LoVo (cell line): ENCODE results near the gene CHST13.
A peak's percentile ranks its signal among the peaks of the same experiment; 100 is the strongest.

Experiments used
- DNase-seq: peaks from one replicate; pipeline ENCODE4 v3.0.0-alpha.2; 2016; ENCODE audit warnings: low spot score

The CHST13 gene

DNA sequence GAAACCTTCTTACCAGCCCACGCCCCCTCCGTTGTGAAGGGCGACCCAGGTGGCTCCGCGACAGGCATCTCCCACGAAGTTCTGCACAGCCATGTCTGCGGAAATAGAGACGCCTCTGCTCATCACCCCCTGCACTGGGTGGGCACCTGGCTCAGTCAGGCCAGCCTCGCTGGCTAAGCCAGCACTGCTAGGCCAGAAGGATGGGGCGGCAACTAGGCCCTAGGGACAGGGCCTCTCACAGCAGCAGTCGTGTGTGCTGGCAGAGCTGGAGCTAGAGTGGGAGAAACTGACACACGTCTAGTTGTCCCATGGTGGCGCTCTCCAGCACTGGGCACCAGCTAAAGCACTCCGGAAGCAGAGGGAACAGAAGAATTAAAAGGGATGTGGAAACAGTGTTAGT lies 35.8 kb upstream of the CHST13 start:
- DNase-seq = no peak

- DNase-seq = no peak
These were observed 34.9 kb upstream of the CHST13 start for GRCh38 chr3:126488886-126489569.

DNA sequence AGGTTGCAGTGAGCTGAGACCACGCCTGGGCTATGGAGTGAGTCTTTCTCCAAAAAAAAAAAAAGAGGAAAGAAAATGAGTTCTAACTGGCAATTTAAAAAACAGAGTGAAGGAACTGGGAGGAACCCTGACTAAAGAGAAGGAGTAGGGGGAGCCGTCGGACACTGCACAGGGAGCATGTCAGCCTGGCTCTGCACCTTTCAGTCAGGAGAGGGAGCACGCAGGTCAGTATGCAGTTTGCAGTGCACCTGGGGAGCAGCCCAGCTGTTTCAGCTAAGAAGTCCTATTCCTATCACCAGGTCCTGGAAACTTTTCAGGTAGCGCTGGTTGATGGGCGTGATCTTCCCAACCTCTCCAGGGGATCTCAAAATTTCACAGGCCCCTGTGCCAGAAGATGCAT lies 33.3 kb upstream of the CHST13 start:
- DNase-seq = no peak

- DNase-seq = no peak
These were observed 32.5 kb upstream of the CHST13 start for GRCh38 chr3:126491221-126492013.

DNA sequence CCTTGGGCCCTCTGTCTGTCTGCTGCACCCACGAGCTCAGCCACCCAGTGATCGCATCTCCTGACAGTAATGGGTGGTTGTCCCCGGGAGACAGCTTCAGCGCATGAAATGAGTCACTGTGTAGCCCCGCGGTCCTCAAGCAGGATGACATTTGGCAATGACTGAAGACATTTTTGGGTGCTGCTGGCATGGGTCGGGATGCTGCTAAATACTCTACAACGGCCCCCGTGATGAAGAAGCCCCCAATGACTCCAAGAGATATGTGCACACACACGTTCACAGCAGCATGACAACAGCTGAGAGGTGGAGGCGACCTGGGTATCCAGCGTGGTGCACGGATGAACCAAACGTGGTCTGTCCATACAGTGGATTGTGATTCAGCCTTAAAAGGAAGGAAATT lies 30.9 kb upstream of the CHST13 start:
- DNase-seq = no peak

DNA sequence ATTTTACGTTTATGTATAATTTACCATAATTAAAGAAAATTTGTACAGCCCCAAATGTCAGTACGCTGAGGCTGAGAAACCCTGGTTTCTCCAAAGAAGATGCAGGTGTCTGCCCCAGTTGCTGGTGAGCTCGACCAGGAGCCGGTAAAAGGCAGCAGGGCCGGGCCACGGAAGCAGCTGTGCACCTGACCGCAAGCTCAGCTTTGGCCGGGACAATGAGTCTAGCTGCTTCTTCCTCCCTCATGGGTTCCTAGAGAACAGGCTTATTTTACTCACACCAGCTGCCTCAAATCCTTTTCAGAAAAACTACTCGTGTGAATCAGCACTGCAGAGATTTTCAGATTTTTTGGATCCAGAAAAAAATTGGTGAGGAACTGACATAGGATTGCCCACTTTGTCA lies 30.2 kb upstream of the CHST13 start:
- DNase-seq = no peak

DNA sequence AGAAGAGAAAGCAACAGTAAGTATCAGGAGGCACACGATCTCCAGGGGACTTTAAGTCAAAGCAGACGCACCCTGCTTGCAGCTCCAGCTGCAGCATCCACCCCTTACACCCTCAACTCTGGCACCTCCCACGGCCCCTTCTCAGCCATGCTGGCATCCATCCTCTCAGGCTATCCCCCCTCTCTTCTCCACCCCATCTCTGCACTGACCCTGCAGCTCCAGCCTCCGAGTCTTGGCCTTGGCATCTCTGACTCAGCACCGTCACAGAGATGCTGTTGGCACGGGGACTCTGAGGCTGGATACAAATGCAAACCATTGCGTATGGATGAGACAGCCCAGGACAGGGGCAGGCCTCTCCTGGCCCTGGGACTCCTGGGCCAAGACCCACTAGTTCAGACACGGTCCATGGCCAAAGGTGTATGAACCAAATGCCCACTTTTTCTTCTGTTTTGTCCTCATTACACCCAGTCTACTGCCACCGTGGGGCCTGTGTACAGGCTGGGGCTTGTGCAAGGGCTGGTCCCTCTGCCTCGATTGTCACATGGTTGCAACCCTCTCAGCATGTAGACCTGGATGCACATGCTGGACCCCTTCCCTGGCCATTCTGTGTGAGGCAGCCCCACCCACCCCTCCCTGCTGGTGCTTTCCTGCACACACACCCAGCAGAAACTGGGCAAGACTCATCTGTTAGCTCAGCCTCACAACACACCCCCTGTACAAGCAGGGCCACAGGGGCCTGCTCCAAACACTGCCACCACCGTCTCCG lies 29.6 kb upstream of the CHST13 start:
- DNase-seq = no peak

DNA sequence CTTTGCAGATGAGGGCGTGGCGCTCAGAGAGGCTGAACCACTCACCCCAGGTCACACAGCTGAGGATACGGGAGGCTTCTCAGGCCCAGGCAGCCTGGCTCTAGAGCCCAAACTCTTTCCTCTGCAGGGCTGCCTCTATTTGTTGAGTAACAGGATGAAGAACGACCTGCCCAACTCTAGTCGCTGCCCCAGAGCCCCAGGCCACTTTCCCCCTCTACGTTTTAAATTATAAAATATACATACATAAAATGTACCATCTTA lies 29.1 kb upstream of the CHST13 start:
- no peak for DNase-seq

DNA sequence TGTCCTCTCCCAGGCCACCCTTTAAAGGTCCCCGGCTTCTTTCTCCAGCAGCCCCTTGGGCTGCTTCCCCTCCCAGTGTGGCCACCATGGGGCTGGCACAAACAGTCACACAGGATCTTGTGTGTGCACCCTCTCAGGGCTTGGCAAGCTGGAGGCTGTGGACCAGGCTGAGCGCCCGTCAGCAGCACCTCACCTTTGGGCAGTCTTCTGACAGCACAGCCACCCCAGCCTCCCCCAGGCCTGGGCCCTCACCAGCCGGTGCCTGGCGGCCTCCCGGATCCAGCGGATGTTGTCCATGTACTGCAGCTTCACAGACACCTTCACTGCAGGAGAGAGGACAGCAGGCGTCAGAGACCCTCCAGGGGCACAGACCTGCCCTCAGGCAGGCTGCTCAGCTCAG lies 28.2 kb upstream of the CHST13 start:
- DNase-seq = no peak

DNA sequence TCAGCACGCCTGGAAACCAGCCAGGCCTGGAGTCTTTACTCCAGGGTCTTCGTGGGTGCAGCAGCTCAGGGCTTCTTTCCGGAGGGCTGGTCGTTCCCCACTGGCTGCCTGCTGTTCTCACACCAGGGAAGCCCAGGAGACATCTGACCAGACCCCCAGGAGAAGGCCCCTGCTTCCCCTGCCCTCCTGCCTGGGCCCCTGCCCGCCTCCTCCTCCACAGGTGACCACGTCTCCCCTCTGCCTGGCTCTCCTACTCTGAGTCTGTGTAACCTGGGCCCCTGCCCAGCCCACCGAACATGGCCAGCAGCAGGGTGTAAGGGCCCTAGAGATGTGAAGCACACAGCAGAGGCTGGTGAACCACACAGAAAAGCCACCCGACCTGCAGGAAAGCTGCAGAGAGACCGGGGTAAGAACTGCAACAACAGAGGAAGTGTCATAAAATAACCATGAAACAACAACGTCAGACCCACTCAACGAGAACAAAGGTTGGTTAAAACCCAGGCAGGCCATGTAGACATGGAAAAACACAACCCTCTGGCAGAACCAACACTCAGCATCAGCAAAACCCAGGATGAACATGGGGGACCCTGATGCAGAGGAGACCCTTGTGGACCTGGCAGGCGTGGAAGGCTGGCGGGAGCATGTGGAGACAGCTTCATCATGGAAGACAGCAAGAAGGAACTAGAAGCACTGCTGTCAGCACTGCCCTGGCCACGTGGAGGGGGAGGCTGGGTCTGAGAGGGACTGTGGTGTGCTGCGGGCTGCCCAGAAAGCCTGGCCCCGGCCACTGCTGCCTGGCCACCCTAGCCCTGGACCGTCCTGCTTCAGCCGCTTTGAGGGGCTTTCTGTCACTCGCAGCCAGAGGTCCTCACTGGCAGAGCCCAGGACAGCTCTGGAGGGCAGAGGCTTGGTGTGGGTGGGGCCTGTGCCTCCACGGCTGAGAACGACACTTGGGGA lies 26.8 kb upstream of the CHST13 start:
- DNase-seq = no peak

DNA sequence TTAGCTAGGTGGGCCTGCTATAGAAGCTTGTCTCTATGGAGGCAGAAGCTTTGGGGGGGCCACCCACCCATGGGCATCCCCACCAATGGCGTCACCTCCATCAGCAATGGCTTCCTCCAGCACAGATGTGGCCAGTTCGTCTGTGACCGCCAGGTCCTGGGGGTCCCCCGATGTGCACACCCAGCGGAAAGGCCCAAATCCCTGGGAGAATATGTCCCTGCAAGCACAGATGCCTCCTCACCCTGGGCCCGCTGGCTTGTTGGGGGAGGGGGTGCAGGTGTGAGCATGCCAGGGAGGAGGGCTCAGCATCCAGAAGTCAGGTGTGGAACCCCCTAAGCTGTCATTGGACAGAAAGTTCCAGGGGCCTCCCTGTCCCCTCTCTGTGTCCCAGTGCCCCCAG lies 26.0 kb upstream of the CHST13 start:
- DNase-seq = no peak

- DNase-seq = no peak
These were observed 25.5 kb upstream of the CHST13 start for GRCh38 chr3:126498461-126498860.

- no peak for DNase-seq
These were observed 25.0 kb upstream of the CHST13 start for GRCh38 chr3:126498929-126499328.

DNA sequence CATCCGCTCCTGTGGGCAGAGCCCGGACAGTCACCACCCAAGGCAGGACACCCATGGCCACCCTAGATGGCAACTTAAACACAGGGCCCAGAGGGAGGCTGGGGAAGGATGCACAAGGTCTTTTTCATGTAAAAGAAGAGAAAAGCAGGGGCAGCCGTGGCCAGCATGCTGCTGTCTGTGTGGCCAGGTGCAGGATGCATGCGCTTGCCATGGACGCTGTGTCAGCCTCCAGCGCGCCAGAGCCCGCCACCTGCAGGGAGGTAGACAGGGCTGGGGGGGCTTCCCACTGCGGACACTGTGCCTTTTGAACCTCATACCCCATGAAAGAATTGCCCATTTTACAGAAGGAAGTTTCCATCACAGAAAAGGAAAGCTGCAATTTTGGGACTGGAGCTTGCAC lies 24.6 kb upstream of the CHST13 start:
- DNase-seq = no peak

GRCh38 chr3:126500016-126500415 lies 23.9 kb upstream of the CHST13 start:
- DNase-seq = no peak

GRCh38 chr3:126501054-126501453 lies 22.9 kb upstream of the CHST13 start:
- no peak for DNase-seq

GRCh38 chr3:126501736-126502135 lies 22.2 kb upstream of the CHST13 start:
- no peak for DNase-seq

- no peak for DNase-seq
These were observed 21.3 kb upstream of the CHST13 start for GRCh38 chr3:126502656-126503055.

DNA sequence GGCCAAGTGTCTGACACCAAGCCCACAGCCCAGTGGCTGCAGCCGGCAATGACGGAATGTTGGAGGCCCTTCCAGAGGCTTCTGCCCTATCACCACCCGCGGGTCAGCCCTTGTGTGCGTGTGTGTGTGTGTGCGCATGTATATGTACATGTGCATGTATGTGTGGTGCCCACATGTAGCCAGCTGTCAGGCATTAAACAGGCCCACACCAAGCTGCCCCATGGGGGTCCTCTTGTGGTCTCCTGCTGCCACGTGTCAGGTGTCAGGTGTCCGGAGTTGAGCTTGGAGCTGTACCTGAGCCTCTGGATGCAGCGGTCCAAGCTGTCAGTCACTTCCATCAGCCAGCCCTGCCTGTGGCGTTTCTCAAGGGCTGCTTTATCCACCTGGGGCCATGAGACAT lies 20.3 kb upstream of the CHST13 start:
- no peak for DNase-seq

GRCh38 chr3:126507886-126508285 lies 16.1 kb upstream of the CHST13 start:
- no peak for DNase-seq

DNA sequence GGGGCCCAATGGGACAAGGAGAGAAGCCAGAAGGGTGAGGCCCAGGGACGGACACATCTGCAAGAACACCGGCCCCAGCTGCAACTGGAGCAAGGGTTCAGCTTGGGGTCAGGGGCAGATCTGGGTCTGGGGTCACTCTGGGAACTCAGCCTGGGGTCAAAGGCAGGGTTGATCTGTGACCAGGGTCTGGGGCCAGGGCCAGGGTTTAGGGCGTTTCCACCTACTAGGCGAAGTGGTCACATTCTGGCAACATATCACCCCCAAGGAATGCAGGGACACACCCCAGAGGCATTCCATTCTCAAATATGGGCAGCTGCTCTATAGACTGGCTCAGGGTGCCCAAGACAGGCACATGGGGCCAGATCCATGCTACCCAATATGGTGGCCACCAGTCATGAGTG lies 15.4 kb upstream of the CHST13 start:
- DNase-seq = peak; percentile 61

DNA sequence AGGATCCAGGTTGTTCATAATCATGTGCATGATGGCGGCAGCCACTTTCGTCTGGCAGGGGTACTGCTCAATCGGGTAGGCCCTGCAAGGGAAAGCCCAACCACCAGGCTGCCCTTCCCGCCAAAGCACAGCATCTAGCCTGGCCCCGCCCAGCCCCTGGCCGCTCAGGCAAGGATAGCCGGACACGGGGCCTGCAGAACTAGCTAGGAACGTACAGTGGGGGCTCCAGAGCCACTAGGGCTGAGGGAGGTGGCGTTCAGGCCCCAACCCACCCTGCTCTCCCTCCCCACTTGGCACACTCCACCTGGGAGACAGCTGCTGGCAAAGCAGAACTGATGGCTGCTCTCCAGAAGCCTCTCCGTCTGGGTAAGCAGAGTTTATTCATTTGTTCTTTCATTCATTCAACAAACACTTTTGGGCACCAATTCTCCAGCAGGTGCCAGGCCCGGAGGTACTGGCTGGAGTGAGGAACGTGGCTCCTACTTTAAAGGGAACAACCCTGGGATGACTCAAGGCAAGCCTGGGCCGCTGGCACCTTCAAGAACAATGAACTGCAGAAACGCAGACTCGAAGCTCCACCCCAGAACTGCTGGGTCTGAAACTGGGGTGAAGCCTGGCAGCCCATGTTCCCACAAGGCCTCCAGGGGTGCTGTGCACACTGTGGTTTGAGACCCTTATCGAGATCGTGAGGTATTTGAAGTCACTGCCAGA lies 14.2 kb upstream of the CHST13 start:
- no peak for DNase-seq
